ENCODE results near the gene BAG5.
"Not testable (repeated sequence)": the region's sequence is repeated elsewhere in the genome, so short reads cannot be mapped to it uniquely, and the experiment has no call there.

BAG5 gene

GRCh38 chr14:103521951-103522563 lies 40.4 kb downstream of the BAG5 start:
- peak; percentile 13 for DNase-seq

- no peak for DNase-seq
These were observed 41.0 kb downstream of the BAG5 start for GRCh38 chr14:103521438-103521950.

- DNase-seq: peak; percentile 57
These were observed 41.6 kb downstream of the BAG5 start for GRCh38 chr14:103520657-103521437.

GRCh38 chr14:103520269-103520656 lies 42.2 kb downstream of the BAG5 start:
- no peak for DNase-seq

- no peak for DNase-seq
These were observed 42.6 kb downstream of the BAG5 start for GRCh38 chr14:103519837-103520212.

- DNase-seq: no peak
These were observed 43.2 kb downstream of the BAG5 start for GRCh38 chr14:103519043-103519836.

GRCh38 chr14:103518422-103519042 lies 43.9 kb downstream of the BAG5 start:
- no peak for DNase-seq

GRCh38 chr14:103517721-103518421 lies 44.6 kb downstream of the BAG5 start:
- no peak for DNase-seq

GRCh38 chr14:103517174-103517566 lies 45.3 kb downstream of the BAG5 start:
- DNase-seq: no peak

- no peak for DNase-seq
These were observed 45.9 kb downstream of the BAG5 start for GRCh38 chr14:103516426-103517173.

GRCh38 chr14:103514596-103515421 lies 47.6 kb downstream of the BAG5 start:
- no peak for DNase-seq

- peak; percentile 70 for DNase-seq
These were observed 49.5 kb downstream of the BAG5 start for GRCh38 chr14:103512701-103513611.

- not testable (repeated sequence) for DNase-seq
These were observed 50.3 kb downstream of the BAG5 start for GRCh38 chr14:103512180-103512579.

GRCh38 chr14:103510724-103511693 lies 51.4 kb downstream of the BAG5 start:
- no peak for DNase-seq

- DNase-seq: no peak
These were observed 52.4 kb downstream of the BAG5 start for GRCh38 chr14:103509864-103510723.

GRCh38 chr14:103508521-103509329 lies 53.7 kb downstream of the BAG5 start:
- no peak for DNase-seq

Data from NCI-H2227 treated with DMSO at 0.1 percent for 48 hours (cell line).